ENCODE results near the gene SLC33A1.
"Not testable (repeated sequence)": the region's sequence is repeated elsewhere in the genome, so short reads cannot be mapped to it uniquely, and the experiment has no call there.

SLC33A1 gene

GRCh38 chr3:155870133-155870944 is 16.1 kb upstream of the SLC33A1 start, which contains the start of gene GMPS:
TSS of gene GMPS (plus strand) at chr3:155870650. CDS start at chr3:155870871, 221 bp downstream.
- DNase-seq (ENCODE audit: low read depth), result peak; percentile 95
- H3K4me3 ChIP-seq (ENCODE audit: low read depth, low read length), result peak within 1 kb of the TSS; percentile 93
- TF ChIP-seq CTCF (IDR thresholded peaks at IDR 0.05; ENCODE audit: low read depth, low read length) (no peak), MYC (IDR thresholded peaks at IDR 0.05; ENCODE audit: low read depth, low read length) (peak; percentile 84), POLR2A (IDR thresholded peaks at IDR 0.05; ENCODE audit: extremely low read depth, insufficient read length) (peak; percentile 75), MAX (IDR thresholded peaks at IDR 0.05; ENCODE audit: low read depth, low read length) (peak; percentile 82)

- no peak for TF ChIP-seq CTCF (IDR thresholded peaks at IDR 0.05; ENCODE audit: low read depth, low read length)
- no peak for TF ChIP-seq POLR2A (IDR thresholded peaks at IDR 0.05; ENCODE audit: extremely low read depth, insufficient read length)
- no peak for TF ChIP-seq MAX (IDR thresholded peaks at IDR 0.05; ENCODE audit: low read depth, low read length)
- no peak for TF ChIP-seq MYC (IDR thresholded peaks at IDR 0.05; ENCODE audit: low read depth, low read length)
- no peak for DNase-seq (ENCODE audit: low read depth)
- peak overlapping the region; percentile 62 for H3K4me3 ChIP-seq (ENCODE audit: low read depth, low read length)
Measured at GRCh38 chr3:155869691-155870090, 15.5 kb upstream of the SLC33A1 start.

GRCh38 chr3:155863072-155863784 is 9.0 kb upstream of the SLC33A1 start:
- H3K4me3 ChIP-seq (ENCODE audit: low read depth, low read length), result no peak overlapping the region
- no peak for DNase-seq (ENCODE audit: low read depth)
- no peak for TF ChIP-seq MAX (IDR thresholded peaks at IDR 0.05; ENCODE audit: low read depth, low read length)
- no peak for TF ChIP-seq MYC (IDR thresholded peaks at IDR 0.05; ENCODE audit: low read depth, low read length)

- DNase-seq (ENCODE audit: low read depth), result peak; percentile 72
- not testable (repeated sequence) for H3K4me3 ChIP-seq (ENCODE audit: low read depth, low read length)
Measured at GRCh38 chr3:155862290-155862982, 8.2 kb upstream of the SLC33A1 start.

GRCh38 chr3:155861476-155862183 is 7.4 kb upstream of the SLC33A1 start:
- TF ChIP-seq MAX (IDR thresholded peaks at IDR 0.05; ENCODE audit: low read depth, low read length) (no peak), MYC (IDR thresholded peaks at IDR 0.05; ENCODE audit: low read depth, low read length) (no peak), POLR2A (IDR thresholded peaks at IDR 0.05; ENCODE audit: extremely low read depth, insufficient read length) (no peak), CTCF (IDR thresholded peaks at IDR 0.05; ENCODE audit: low read depth, low read length) (no peak)
- H3K4me3 ChIP-seq (ENCODE audit: low read depth, low read length), result no peak overlapping the region
- no peak for DNase-seq (ENCODE audit: low read depth)

- not testable (repeated sequence) for DNase-seq (ENCODE audit: low read depth); H3K4me3 ChIP-seq (ENCODE audit: low read depth, low read length)
Measured at GRCh38 chr3:155860424-155860823, 6.2 kb upstream of the SLC33A1 start.

- TF ChIP-seq MYC (IDR thresholded peaks at IDR 0.05; ENCODE audit: low read depth, low read length) (no peak), MAX (IDR thresholded peaks at IDR 0.05; ENCODE audit: low read depth, low read length) (no peak), CTCF (IDR thresholded peaks at IDR 0.05; ENCODE audit: low read depth, low read length) (peak; percentile 3)
- H3K4me3 ChIP-seq (ENCODE audit: low read depth, low read length), result no peak overlapping the region
- peak; percentile 44 for DNase-seq (ENCODE audit: low read depth)
Measured at GRCh38 chr3:155859859-155860258, 5.6 kb upstream of the SLC33A1 start.

Measured in NB4 (cell line).